GM19099 (cell line): Measurements from ENCODE around the gene NECTIN3.

Experiments
- POLR2A ChIP-seq: IDR thresholded peaks from 3 replicates; pipeline ENCODE4 v1.6.1; 2011; ENCODE audit warnings: low read depth; ENCODE audit not compliant: insufficient read length; ENCODE audit errors: extremely low read depth

The NECTIN3 gene

DNA sequence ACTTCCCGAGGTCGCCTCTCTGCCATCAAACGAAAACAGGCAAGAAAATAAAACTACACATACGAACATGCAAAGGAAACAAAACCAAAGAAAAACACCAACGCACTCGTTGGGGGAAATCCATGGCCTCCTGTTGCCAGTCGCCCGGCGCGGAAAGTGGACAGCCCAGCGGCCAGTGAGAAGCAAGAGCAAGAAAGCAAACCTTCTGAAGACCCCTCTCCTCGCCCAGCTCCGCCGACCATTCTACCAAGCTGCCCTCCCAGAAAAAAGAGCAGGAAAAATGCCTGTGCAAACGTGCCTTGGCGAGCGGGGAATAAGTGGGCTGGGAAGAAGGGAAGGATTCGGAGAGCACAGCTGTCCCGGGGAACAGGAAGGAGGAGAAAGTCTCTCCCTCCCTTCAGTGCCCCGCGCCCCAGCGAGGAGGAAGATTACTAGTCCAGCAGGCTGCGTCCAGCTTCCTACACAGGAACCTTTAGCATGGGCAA is 802 bp upstream of the NECTIN3 start:
- no peak for TF ChIP-seq POLR2A

DNA sequence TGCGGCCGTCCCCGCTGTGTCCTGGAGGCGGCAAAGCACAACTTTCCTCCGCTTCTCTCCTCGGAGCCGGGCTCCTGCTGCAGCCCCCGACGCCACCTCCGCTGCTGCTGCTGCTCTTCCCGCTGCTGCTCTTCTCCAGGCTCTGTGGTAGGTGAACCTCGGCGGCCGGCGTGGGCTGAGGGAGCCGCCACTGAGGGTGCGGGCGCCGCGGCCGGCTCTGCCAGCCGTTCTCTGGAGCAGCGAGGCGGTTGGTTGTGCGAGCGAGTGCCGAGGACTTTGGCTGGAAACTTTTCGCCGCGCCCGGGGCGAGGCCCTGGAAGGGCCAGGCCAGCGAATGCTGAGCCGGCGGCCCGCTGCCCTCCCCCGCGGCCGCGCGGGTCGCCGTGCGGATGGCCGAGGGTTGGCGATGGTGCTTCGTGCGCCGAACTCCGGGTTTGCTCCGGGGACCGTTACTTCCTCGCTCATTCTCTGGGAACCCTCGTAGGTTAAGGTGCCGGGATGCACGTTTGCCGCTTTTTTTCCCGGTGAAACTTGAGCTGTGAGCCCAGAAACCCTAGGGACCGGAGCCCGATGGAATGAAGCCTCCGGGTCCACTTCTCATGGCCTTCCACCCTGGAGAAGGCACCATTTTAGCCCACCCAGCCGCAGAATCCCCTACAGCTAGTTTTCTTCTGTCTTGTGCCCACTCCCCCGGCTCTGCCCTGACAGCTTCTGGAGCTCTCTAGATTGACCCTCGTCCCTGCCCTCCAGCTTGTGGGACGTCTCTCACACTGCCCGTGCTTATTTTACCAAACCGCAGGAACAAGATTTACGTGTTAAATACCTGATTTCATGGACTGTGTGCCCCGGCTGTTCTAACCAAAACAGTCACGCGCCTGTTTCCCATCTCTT is 660 bp downstream of the NECTIN3 start:
- TF ChIP-seq POLR2A: no peak

DNA sequence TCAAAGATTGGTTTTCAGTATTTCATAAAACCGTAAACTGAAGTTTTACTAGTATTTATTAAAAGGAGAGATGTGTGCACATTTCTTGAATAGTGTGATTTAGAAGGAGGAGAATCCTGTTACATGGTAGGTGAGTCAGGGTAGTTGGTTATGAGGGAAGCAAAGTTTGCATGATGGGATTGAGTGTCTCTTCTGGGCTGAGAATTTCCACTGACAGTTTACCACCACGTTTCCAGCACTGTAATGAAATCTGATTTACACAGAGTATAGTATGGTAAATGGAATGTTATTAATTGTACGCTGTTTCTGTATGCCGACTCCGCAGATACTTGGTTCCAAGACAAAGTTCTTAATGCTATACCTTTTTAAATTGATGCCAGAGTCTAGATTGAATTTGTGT is 1.6 kb downstream of the NECTIN3 start:
- TF ChIP-seq POLR2A: no peak

DNA sequence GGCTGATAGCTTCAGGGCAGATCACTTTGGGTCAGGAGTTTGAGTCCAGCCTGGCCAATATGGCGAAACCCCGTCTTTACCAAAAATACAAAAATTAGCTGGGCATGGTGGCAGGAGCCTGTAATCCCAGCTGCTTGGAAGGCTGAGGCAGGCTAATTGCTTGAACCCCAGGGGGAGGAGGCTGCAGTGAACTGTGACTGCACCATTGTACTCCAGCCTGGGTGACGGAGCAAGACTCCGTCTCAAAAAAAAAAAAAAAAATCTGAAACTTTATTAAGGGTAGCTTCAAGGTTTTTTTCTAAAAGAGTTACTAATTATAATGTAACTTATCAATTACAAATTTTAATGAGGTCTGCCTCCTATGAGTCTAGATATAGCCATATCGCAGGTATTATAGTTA is 5.1 kb downstream of the NECTIN3 start:
- no peak for TF ChIP-seq POLR2A

DNA sequence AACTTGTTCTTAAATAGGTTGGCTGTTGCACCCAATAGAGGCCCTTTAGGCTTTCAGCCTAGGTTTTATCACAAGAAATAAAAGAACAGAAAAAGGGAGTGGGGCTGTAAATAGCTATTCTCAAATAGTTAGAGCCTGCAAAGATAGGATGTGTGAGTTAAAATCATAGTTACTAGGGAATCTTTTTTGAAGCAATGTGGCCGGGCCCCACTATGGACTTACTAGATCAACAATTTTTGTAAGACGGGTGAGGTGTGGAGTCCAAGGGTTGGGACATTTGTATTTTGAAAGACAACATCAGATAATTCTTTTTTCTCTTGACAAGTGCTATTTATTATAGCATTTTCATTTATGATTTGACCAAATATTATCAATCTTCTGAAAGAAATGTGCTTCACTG is 5.8 kb downstream of the NECTIN3 start:
- no peak for TF ChIP-seq POLR2A

DNA sequence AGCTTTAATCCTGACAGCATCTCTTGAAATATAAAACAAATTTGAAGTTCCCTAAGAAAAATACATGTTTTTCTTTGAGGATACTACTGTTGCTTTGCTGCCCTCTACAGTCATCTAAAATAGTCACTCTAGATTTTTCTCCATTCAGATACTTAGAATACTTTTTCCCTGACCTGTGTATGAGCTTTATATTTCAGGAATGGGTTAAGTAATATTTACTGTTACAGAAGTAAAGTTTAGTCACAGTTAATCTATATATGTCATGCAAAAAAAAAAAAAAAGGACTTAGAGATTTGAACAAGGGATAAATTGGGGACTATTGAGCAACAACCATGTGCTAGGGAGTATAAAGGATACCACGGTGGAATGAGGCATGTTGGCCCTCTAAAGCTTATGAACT is 8.8 kb downstream of the NECTIN3 start:
- TF ChIP-seq POLR2A: no peak

DNA sequence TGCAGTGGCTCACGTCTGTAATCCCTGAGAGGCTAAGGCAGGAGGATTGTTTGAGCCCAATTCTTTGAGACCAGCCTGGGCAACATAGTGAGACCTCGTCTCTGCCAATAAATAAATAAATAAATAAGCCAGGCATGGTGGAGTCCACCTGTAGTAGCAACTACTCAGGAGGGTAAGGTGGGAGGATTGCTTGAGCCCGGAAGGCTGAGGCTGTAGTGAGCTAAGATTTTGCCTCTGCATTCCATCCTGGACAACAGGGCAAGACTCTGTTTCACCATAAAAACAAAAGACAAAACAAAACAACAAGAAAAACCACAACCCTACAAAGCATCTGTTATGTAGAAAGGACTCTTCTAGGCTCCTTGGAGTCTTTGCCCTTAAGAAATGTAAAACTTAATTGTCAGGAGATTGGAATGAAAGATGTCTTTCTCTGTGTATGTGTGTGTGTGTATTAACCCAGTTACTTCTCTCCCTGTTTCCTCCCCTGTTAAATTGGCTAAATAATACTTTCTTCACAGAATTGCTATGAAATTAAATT is 9.5 kb downstream of the NECTIN3 start:
- TF ChIP-seq POLR2A: no peak

DNA sequence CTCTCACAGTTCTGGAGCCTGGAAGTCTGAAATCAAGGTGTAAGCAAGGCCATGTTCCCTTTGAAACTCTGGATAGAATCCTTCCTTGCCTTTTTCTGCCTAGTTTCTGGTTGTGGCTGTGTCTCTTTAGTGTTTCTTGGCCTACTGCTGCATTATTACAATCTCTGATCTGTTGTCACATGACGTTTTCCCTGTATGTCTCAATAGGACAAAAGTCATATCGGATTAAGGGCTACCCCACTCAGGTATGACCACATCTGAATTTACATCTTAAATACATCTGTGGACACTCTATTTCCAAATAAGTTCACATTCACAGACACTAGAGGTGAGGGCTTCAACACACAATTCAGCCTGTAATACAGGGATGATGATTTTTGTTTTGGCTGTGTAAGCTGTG is 13.3 kb downstream of the NECTIN3 start:
- no peak for TF ChIP-seq POLR2A

DNA sequence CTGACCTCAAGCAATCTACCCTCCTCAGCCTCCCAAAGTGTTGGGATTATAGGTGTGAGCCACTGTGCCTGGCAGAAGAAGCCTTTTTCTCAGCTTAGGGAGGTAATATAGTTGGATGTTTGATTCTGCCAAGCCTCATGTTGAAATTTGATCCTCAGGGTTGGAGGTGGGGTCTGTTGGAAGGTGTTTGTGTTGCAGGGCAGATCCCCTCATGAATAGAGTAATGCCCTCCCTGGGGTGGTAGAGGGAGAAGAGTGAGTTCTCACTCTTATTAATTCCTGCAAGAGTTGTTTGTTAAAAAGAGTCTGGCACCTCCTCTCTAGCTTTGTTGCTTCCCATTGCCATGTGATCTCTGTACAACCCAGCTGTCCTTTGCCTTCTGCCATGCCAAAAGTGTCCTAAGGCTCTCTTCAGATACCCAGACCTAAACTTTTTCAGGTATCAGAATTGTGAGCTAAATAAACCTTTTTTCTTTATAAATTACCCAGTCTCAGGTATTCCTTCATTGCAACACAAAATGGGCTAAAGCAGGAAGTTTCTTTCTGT is 16.4 kb downstream of the NECTIN3 start:
- no peak for TF ChIP-seq POLR2A

DNA sequence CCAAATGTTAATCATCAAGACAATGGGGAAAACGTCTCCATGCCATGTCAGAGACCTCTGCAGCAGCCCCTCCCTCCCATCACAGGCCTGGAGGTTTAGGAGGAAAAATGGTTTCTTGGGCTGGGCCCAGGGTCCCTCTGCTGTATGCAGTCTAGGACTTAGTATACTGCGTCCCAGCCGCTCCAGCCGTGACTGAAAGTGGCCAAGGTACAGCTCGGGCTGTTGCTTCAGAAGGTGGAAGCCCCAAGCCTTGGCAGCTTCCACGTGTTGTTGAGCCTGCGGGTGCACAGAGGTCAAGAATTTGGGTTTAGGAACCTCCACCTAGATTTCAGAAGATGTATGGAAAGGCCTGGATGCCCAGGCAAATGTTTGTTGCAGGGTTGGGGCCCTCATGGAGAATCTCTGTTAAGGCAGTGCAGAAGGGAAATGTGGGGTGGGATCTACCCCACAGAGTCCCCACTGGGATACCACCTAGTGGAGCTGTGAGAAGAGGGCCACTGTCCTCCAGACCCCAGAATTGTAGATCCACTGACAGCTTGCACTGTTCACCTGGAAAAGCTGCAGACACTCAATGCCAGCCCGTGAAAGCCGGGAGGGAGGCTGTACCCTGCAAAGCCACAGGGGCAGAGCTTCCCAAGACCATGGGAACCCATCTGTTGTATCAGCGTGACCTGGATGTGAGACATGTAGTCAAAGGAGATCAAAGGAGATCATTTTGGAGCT is 25.0 kb downstream of the NECTIN3 start:
- no peak for TF ChIP-seq POLR2A

DNA sequence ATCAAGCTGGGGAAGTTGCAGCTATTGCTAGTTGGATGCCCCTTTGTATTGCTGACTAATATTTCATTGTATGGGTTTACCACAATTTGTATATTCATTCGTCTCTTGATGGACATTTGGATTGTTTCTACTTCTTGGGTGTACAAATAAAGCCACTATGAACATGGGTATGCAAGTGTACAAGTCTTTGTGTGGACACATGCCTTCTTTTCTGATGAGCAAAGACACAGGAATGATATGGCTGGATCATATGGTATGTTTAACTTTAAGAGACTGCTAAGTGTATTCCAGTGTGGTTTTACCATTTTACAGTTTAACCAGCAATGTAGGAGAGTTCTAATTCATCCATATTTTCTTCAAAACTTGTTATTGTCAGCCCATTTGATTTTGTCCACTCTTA is 32.2 kb downstream of the NECTIN3 start:
- TF ChIP-seq POLR2A: no peak

DNA sequence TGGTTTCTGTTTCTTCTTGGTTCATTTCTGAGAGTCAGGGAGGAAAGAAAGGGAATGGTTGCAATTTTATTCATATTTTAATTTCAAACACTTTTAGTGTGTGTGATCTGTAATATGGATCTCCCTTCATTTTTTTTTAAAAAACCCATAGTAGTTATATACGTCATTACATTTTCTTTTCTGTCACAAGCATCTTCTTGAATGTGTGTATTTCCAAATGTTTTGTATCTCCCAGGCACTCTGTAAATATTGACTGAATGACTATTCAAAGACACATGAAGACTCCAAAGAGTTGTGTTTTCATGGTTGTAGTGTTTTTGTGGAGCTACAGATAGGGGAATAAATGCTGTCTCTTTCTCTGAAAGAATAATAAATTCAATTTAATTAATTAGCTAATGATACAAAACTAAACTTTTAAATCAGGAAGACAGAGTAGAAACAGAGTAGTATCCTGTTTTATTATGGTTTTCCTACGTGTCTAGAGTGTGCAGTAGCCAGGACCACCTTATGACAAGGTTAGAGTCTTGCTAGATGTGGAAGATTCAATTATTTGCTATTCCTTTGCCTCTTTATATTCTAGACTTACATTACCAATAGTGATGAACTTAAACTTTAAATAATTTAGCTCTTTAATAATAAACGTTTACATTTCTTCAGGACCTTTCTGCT is 35.5 kb downstream of the NECTIN3 start:
- TF ChIP-seq POLR2A: no peak

DNA sequence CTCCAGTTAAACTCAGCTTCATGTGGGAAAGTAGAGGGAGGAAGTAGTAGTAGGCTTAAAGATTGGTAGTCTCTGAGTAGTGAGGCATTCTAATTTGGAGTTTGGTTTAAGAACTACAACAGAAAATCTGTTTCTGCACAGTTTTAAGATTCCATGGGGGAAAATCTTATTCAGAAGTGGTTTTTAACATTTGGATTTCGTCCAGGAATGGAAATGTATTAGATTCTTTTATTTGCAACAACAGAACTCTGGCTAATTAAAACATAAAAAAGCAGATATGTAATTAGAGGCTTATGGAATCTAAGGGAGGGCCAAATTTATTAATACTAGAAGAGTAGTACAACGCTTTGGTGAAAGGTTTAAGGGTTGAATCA is 36.0 kb downstream of the NECTIN3 start:
- no peak for TF ChIP-seq POLR2A

DNA sequence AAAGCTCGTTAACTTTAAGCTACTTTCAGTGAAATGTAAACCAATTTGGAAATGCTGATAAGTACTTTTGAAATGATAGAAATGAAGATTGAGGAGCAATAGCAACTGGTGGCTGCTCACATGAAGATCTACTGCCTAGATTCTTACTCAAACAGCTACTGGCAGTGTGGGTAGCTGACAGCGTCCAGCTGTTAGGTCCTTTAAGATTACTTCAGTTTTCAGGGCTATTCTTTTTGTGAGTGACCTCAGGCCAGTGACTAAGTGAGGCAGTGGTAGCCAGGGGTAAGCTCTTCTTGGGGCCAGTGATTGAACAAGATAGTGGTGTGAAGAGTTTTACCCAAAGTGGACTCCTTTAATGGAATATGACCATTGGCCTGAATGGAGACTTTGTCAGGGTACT is 41.3 kb downstream of the NECTIN3 start:
- no peak for TF ChIP-seq POLR2A

DNA sequence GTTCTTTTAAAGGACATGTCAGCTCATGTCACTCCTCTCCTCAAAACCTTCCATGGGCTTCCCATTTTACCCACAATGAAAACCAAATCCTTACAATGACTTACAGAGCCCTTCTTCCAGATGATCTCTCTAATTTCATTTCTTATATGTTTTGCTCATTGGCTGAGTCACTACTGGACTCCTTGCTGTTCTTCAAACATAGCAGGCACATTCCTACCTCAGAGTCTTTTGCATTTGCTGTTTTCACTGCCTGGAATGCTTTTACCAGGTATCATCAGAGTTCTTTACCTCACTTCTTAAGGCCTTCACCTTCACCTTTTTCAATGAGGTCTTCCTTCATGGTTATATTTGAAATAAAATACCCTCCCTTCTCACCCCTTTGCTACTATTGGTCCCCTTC is 57.3 kb downstream of the NECTIN3 start:
- no peak for TF ChIP-seq POLR2A

DNA sequence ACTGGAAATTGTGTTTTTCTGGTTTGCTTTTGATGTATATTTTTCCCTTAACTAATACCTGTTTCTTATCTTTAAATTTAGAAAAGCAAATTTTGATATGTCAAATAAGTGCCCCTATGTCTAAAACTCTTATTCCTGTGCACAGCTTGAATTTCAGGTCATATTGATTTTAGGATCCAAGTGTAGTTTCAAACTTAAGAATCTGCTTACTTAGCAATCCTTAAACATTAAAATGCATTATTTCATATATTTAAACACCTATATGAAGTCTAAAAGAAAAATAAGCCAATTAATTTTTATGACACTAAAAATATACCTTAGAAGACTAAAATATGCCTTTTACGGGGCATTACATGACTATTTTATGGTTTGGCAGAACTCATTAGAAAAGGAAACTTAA is 59.2 kb downstream of the NECTIN3 start:
- no peak for TF ChIP-seq POLR2A

DNA sequence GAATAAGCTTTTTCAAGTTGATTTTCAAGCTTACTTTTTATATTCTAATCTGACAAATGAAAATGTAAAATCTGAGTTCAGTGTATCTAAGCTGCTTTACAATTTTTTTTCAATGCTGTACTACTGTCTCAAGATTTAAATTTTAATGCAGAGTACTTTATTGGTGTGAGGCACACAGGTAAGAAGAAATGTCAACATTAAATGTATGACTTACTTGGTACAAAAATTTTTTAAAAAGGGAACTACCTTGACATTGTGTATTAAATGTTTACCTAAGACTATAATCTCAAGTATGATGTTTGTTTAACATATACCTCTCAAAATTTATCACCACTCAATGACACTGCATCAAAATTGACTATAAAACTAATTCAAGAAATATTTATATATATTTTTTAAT is 62.7 kb downstream of the NECTIN3 start:
- no peak for TF ChIP-seq POLR2A
